ENCODE measurements around the gene TTR. TPM values are rescaled to one million over a fixed set of nuclear protein-coding genes. Genes with fewer than 3 reads are reported as not detected.

The TTR gene
- total and polyA plus RNA-seq, 7 donors, result 0.31 to 7.2 (median 0.82) TPM; not detected in 4

DNA sequence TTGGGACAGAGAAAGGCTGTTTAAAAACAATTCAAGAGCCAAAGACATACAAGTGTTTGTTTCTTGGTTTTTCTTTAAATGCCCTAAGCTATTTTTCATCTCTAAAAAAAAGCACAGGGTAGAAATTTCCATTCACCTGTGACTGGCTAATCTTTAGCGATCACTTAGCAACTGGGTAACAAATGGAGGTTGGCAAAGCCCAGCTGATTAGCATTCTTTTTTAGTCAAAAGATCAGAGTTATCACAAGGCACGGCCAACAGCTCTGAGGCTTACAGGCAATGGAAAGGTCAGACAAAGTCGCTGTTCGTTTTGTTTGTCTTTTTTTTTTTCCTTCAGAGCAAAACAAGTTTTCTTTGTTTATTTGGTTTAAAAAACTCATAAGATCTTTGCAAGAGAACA, 29.0 kb upstream of the TTR start:
- intact Hi-C loops (cut with DNase I), result no loop called here
- no peak for TF ChIP-seq CTCF (IDR thresholded peaks at IDR 0.05)
- TF ChIP-seq POLR2A (IDR thresholded peaks at IDR 0.05), result no peak
- TF ChIP-seq POLR2AphosphoS5 (IDR thresholded peaks at IDR 0.05), result no peak
- TF ChIP-seq EP300 (IDR thresholded peaks at IDR 0.05), result no peak
- 75 to 77% methylated on average over 4 of the region's 4 CpGs for WGBS, 2 donors

DNA sequence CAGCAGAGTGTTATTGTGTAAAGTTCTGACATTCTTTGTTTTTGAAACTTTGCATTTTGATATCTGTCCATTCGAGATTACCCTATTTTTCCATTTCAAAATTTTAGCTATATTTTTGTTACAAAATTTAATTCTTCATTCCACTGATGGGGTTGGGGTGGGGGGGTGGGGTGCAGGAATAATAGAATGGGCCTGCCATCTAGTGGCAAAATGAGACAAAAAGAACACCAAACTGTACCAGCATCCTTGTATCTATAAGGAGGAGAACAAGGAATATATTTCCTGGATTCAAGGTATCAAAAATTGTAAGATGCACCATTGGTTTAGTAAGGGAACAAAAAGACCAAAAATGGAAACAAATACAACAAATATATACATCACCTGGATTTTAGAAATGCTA, 27.9 kb upstream of the TTR start:
- intact Hi-C loops (cut with DNase I), result no loop called here
- Histone ChIP-seq H3K27me3 (no peaks in the 10 kb centered on the region), H3K36me3 (no peaks in the 10 kb centered on the region), H3K27ac (no peak overlapping the region), H3K4me1 (no peaks in the 10 kb centered on the region), H3K4me3 (no peak overlapping the region), H3K9me3 (no peaks in the 10 kb centered on the region)
- no peak for TF ChIP-seq POLR2AphosphoS5 (IDR thresholded peaks at IDR 0.05)
- TF ChIP-seq EP300 (IDR thresholded peaks at IDR 0.05), result no peak
- TF ChIP-seq CTCF (IDR thresholded peaks at IDR 0.05), result no peak
- no peak for TF ChIP-seq POLR2A (IDR thresholded peaks at IDR 0.05)
- no peak for DNase-seq
- WGBS, 2 donors, result 0% methylated on average over 1 of the region's 1 CpG

More for the DNA sequence above, 29.0 kb upstream of the TTR start:
- H3K9me3 ChIP-seq, result no peaks in the 10 kb centered on the region
- no peaks in the 10 kb centered on the region for H3K27me3 ChIP-seq
- no peak overlapping the region for H3K4me3 ChIP-seq
- DNase-seq, result no peak
- no peak overlapping the region for H3K27ac ChIP-seq
- H3K36me3 ChIP-seq, result no peaks in the 10 kb centered on the region
- H3K4me1 ChIP-seq, result no peaks in the 10 kb centered on the region

GRCh38 chr18:31565345-31565744, 26.3 kb upstream of the TTR start:
- H3K27me3 ChIP-seq, result no peaks in the 10 kb centered on the region
- H3K4me3 ChIP-seq, result no peak overlapping the region
- H3K36me3 ChIP-seq, result no peaks in the 10 kb centered on the region
- 79 to 85% methylated on average over 2 of the region's 2 CpGs for WGBS, 2 donors
- DNase-seq, result no peak
- H3K27ac ChIP-seq, result no peak overlapping the region
- TF ChIP-seq POLR2A (IDR thresholded peaks at IDR 0.05), result no peak
- no peak for TF ChIP-seq CTCF (IDR thresholded peaks at IDR 0.05)
- no peak for TF ChIP-seq POLR2AphosphoS5 (IDR thresholded peaks at IDR 0.05)
- TF ChIP-seq EP300 (IDR thresholded peaks at IDR 0.05), result no peak
- intact Hi-C loops (cut with DNase I), result no loop called here
- H3K4me1 ChIP-seq, result no peaks in the 10 kb centered on the region
- no peaks in the 10 kb centered on the region for H3K9me3 ChIP-seq

DNA sequence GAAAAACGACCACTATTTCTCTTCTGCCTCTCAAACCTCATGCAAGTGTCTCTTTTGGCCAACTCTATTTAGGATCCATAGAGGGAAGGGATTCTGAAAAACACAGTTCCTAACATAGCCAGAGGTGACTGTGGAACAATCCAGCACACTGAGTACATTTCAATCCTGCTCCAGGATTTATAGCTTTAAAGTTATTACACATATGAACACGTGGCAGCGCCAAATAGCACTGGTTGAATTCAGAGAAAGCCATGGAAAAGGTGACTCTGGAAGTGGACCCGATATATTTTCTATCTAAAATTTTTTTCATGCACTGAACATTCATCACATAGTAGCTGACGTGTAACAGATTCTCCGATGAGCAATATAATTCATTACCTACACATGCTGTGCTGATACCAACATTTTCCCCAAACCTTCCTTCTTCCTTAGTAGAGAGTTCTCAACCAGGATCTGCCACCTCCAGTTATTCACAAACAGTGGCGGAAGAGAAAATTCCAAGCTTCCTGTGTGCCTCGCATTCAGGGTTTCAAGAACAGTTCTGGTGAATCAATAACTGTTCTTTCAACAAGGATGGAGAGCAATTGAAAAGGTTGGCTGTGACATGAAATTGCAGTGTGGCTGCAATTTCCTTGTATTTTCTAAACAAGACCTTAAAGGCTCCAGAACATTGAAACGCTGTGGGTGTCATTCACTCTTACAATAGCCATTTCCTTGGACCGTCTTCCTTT, 25.7 kb upstream of the TTR start:
- Histone ChIP-seq H3K4me3 (no peak overlapping the region), H3K9me3 (no peaks in the 10 kb centered on the region), H3K4me1 (no peaks in the 10 kb centered on the region), H3K27ac (no peak overlapping the region), H3K27me3 (no peaks in the 10 kb centered on the region), H3K36me3 (no peaks in the 10 kb centered on the region)
- DNase-seq, result no peak
- 21 to 70% methylated on average over 10 of the region's 10 CpGs for WGBS, 2 donors
- intact Hi-C loops (cut with DNase I), result no loop called here
- TF ChIP-seq POLR2A (IDR thresholded peaks at IDR 0.05) (no peak), CTCF (IDR thresholded peaks at IDR 0.05) (no peak), POLR2AphosphoS5 (IDR thresholded peaks at IDR 0.05) (no peak), EP300 (IDR thresholded peaks at IDR 0.05) (no peak)
